Sigmoid colon (tissue), 4 donors: Measurements from ENCODE around the gene MLXIP.

ENCODE experiments used
- POLR2A ChIP-seq, 2 donors: fragments of 450-650 bp; IDR thresholded peaks; one replicate each; pipeline ENCODE4 v1.6.1; 2016; ENCODE audit warnings: antibody characterized with exemption in 2 of 2, mild to moderate bottlenecking in 2 of 2, moderate library complexity in 2 of 2
- POLR2AphosphoS5 ChIP-seq, 4 donors: sonication (generic); formaldehyde crosslinking; IDR thresholded peaks; one replicate each; pipeline ENCODE4 v1.6.1; 2017; ENCODE audit warnings: antibody characterized with exemption in 4 of 4
- TF ChIP-seq, protein P1 (sequence below), 4 experiments: fragments of 450-650 bp in 3 of 4; fragments of 200-600 bp in 1 of 4; IDR thresholded peaks; one replicate each; pipeline ENCODE4 v1.5.1; 2016 to 2019; ENCODE audit warnings: antibody characterized with exemption in 4 of 4, mild to moderate bottlenecking in 3 of 4, moderate library complexity in 2 of 4

DNA sequence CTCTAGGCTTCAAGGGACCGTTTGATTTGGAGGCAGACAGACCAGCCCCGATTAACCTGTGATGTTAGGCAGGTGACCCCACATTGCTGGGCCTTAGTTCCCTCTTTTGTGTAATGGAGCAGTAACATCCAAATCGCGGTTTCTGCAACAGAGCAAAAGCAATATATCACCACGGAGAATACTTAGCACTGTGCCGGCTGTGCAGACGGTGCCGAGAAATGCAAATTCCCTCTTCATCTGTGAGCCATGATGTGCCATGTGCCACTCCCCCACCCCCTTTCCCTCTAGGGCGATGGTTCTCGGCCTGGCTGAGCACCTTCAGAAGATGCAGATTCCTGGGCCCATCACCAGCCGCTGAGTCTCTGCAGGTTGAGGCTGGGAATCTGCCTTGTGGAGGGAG lies 46.0 kb upstream of the MLXIP start:
- TF ChIP-seq, protein P1, sequence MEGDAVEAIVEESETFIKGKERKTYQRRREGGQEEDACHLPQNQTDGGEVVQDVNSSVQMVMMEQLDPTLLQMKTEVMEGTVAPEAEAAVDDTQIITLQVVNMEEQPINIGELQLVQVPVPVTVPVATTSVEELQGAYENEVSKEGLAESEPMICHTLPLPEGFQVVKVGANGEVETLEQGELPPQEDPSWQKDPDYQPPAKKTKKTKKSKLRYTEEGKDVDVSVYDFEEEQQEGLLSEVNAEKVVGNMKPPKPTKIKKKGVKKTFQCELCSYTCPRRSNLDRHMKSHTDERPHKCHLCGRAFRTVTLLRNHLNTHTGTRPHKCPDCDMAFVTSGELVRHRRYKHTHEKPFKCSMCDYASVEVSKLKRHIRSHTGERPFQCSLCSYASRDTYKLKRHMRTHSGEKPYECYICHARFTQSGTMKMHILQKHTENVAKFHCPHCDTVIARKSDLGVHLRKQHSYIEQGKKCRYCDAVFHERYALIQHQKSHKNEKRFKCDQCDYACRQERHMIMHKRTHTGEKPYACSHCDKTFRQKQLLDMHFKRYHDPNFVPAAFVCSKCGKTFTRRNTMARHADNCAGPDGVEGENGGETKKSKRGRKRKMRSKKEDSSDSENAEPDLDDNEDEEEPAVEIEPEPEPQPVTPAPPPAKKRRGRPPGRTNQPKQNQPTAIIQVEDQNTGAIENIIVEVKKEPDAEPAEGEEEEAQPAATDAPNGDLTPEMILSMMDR (IDR thresholded peaks at IDR 0.05): no peak
- no peak for TF ChIP-seq POLR2AphosphoS5 (IDR thresholded peaks at IDR 0.05)
- no peak for TF ChIP-seq POLR2A (IDR thresholded peaks at IDR 0.05)
